CD8-positive, alpha-beta memory T cell (primary cell): ENCODE measurements around the gene CDH22. TPM values are rescaled to one million over a fixed set of nuclear protein-coding genes. Genes with fewer than 3 reads are reported as not detected.

ENCODE experiments used
- CTCF ChIA-PET: fragments of 350-600 bp; sonication (Branson Sonifier 250); formaldehyde crosslinking; loops from one replicate; lab custom pipeline; 2021; ENCODE audit warnings: antibody characterized with exemption; lab: Charles Lee
- POLR2A ChIA-PET: fragments of 350-600 bp; sonication (Branson Sonifier 250); formaldehyde crosslinking; loops from one replicate; lab custom pipeline; 2021; ENCODE audit warnings: antibody characterized with exemption; lab: Charles Lee
- DNase-seq, 5 donors: peaks; one replicate each; pipeline versions ENCODE4 v3.0.0 to v3.0.0-alpha.2; 2020 to 2022; ENCODE audit warnings: mixed read lengths in 1 of 5
- H3K27ac ChIP-seq: one replicate; pipeline ENCODE4 v1.7.0; 2013; ENCODE audit warnings: low read depth, mild to moderate bottlenecking, low read length, moderate library complexity
- H3K27me3 ChIP-seq: 2 replicates; pipeline ENCODE4 v1.7.0; 2013; ENCODE audit warnings: low read length, mild to moderate bottlenecking; ENCODE audit not compliant: insufficient read depth, poor library complexity, severe bottlenecking
- H3K36me3 ChIP-seq: 2 replicates; pipeline ENCODE4 v1.7.0; 2013; ENCODE audit warnings: mild to moderate bottlenecking, low read length, moderate library complexity; ENCODE audit not compliant: insufficient read depth
- H3K4me1 ChIP-seq: 2 replicates; pipeline ENCODE4 v1.7.0; 2013; ENCODE audit warnings: mild to moderate bottlenecking, low read length, moderate library complexity; ENCODE audit not compliant: insufficient read depth
- H3K4me3 ChIP-seq: 2 replicates; pipeline ENCODE4 v1.7.0; 2013; ENCODE audit warnings: mild to moderate bottlenecking, low read length
- H3K9me3 ChIP-seq: 2 replicates; pipeline ENCODE4 v1.7.0; 2013; ENCODE audit warnings: mild to moderate bottlenecking, low read length
- H3K27ac Mint-ChIP-seq, 8 donors: one replicate each; pipeline ENCODE4 v1.8.0; 2020 to 2021; ENCODE audit warnings: mixed read lengths in 8 of 8, mild to moderate bottlenecking in 6 of 8, inconsistent platforms in 3 of 8, moderate library complexity in 3 of 8
- H3K27me3 Mint-ChIP-seq, 2 donors: one replicate each; pipeline ENCODE4 v1.8.0; 2020 to 2021; ENCODE audit warnings: mixed read lengths in 2 of 2, mild to moderate bottlenecking in 1 of 2, moderate library complexity in 1 of 2
- H3K36me3 Mint-ChIP-seq, 3 donors: one replicate each; pipeline ENCODE4 v1.8.0; 2020 to 2021; ENCODE audit warnings: mixed read lengths in 3 of 3, inconsistent platforms in 1 of 3, mild to moderate bottlenecking in 1 of 3
- H3K4me1 Mint-ChIP-seq, 3 donors: one replicate each; pipeline ENCODE4 v1.8.0; 2020 to 2021; ENCODE audit warnings: mixed read lengths in 3 of 3, inconsistent platforms in 1 of 3, mild to moderate bottlenecking in 1 of 3
- H3K4me3 Mint-ChIP-seq, 7 donors: one replicate each; pipeline ENCODE4 v1.8.0; 2020 to 2021; ENCODE audit warnings: mixed read lengths in 7 of 7, mild to moderate bottlenecking in 6 of 7, moderate library complexity in 4 of 7, inconsistent platforms in 2 of 7
- H3K9me3 Mint-ChIP-seq, 5 donors: one replicate each; pipeline ENCODE4 v1.8.0; 2020 to 2022; ENCODE audit warnings: mixed read lengths in 5 of 5, mild to moderate bottlenecking in 3 of 5, moderate library complexity in 2 of 5, inconsistent platforms in 1 of 5
- polyA plus RNA-seq: library from polyadenylated mRNA; unstranded; fragments of 300-500 nt; fragmentation: Illumina TruSeq; gene quantifications from one replicate; pipeline ENCODE4 v1.2.3, GENCODE V29; 2021
- total RNA-seq, 2 experiments: library from RNA; stranded (reverse); gene quantifications; one replicate each; pipeline ENCODE4 v1.2.3, GENCODE V29; 2021

The CDH22 gene
- total and polyA plus RNA-seq, 3 experiments from 2014 or later, result not detected

- no peaks in the 10 kb centered on the region for H3K36me3 ChIP-seq
- H3K27me3 Mint-ChIP-seq, result peaks cover 21 to 53% of the 10 kb centered on the region in 2 donors
These were observed 75.8 kb downstream of the CDH22 start for GRCh38 chr20:46232539-46232938.

DNA sequence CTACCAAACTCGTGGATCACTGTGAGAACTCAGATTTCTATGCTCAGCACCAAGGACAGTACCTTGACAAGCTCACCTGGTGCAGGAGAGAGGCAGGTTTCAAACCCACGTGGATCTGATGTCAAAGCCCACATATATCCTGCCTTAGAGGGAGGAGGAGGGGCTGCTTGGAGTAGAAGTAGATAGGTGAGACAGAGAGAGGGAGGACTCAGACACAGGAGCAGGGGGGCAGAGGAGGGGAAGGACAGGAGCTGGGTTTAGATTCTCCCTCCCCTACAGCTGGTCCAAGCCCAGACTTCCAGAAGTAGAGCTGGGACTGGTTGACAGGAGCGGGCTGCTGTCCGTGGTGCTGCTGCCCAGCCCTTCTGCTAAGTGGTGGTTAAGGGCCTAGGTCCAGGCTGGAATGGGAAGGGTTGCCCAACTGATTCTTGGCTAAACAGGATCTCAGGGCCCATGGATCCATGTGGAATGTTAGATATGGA is 77.5 kb downstream of the CDH22 start:
- peaks cover 0 to 2% (median 0%) of the 10 kb centered on the region in 5 donors for H3K9me3 Mint-ChIP-seq
- H3K9me3 ChIP-seq, result no peaks in the 10 kb centered on the region
- no peak overlapping the region for H3K27ac ChIP-seq
- H3K27me3 ChIP-seq, result peaks cover 6% of the 10 kb centered on the region
- no peak for DNase-seq
- H3K36me3 ChIP-seq, result no peaks in the 10 kb centered on the region
- peaks cover 0 to 3% (median 0%) of the 10 kb centered on the region in 3 donors for H3K36me3 Mint-ChIP-seq
- ChIA-PET POLR2A (no interaction called here), CTCF (no interaction called here)
- no peak overlapping the region for H3K4me3 Mint-ChIP-seq
- peaks cover 29 to 63% of the 10 kb centered on the region in 2 donors for H3K27me3 Mint-ChIP-seq
- no peaks in the 10 kb centered on the region for H3K4me1 ChIP-seq
- peak overlapping the region in 1 of 8 donors; percentile 82 for H3K27ac Mint-ChIP-seq
- no peak overlapping the region for H3K4me3 ChIP-seq
- no peaks in the 10 kb centered on the region for H3K4me1 Mint-ChIP-seq

More at GRCh38 chr20:46232539-46232938, 75.8 kb downstream of the CDH22 start:
- H3K4me1 ChIP-seq, result no peaks in the 10 kb centered on the region
- Mint-ChIP-seq H3K4me3 (no peak overlapping the region), H3K9me3 (peaks cover 0 to 2% (median 0%) of the 10 kb centered on the region in 5 donors), H3K27ac (no peak overlapping the region), H3K36me3 (peaks cover 0 to 3% (median 0%) of the 10 kb centered on the region in 3 donors), H3K4me1 (no peaks in the 10 kb centered on the region)
- CTCF ChIA-PET, result no interaction called here
- no peak overlapping the region for H3K4me3 ChIP-seq
- no peak overlapping the region for H3K27ac ChIP-seq
- peaks cover 6% of the 10 kb centered on the region for H3K27me3 ChIP-seq
- POLR2A ChIA-PET, result no interaction called here
- H3K9me3 ChIP-seq, result no peaks in the 10 kb centered on the region
- no peak for DNase-seq

GRCh38 chr20:46230106-46230491 is 78.2 kb downstream of the CDH22 start:
- Mint-ChIP-seq H3K4me3 (no peak overlapping the region), H3K9me3 (peaks cover 0 to 2% (median 0%) of the 10 kb centered on the region in 5 donors), H3K4me1 (no peaks in the 10 kb centered on the region), H3K27me3 (peaks cover 36 to 63% of the 10 kb centered on the region in 2 donors), H3K36me3 (peaks cover 0 to 3% (median 0%) of the 10 kb centered on the region in 3 donors), H3K27ac (no peak overlapping the region)
- no peak for DNase-seq
- ChIA-PET CTCF (no interaction called here), POLR2A (no interaction called here)
- no peak overlapping the region for H3K27ac ChIP-seq
- peaks cover 6% of the 10 kb centered on the region for H3K27me3 ChIP-seq
- H3K4me1 ChIP-seq, result no peaks in the 10 kb centered on the region
- H3K4me3 ChIP-seq, result no peak overlapping the region
- H3K36me3 ChIP-seq, result no peaks in the 10 kb centered on the region
- no peaks in the 10 kb centered on the region for H3K9me3 ChIP-seq

- Mint-ChIP-seq H3K9me3 (peaks cover 0 to 2% (median 0%) of the 10 kb centered on the region in 5 donors), H3K36me3 (peaks cover 0 to 3% (median 0%) of the 10 kb centered on the region in 3 donors), H3K27ac (no peak overlapping the region), H3K4me1 (no peaks in the 10 kb centered on the region), H3K4me3 (no peak overlapping the region), H3K27me3 (peaks cover 37 to 68% of the 10 kb centered on the region in 2 donors)
- Histone ChIP-seq H3K4me3 (no peak overlapping the region), H3K9me3 (no peaks in the 10 kb centered on the region), H3K4me1 (no peaks in the 10 kb centered on the region), H3K36me3 (no peaks in the 10 kb centered on the region), H3K27me3 (peaks cover 6% of the 10 kb centered on the region), H3K27ac (no peak overlapping the region)
- CTCF ChIA-PET, result no interaction called here
- POLR2A ChIA-PET, result no interaction called here
- DNase-seq, result no peak
These were observed 78.7 kb downstream of the CDH22 start for GRCh38 chr20:46229478-46230105.

DNA sequence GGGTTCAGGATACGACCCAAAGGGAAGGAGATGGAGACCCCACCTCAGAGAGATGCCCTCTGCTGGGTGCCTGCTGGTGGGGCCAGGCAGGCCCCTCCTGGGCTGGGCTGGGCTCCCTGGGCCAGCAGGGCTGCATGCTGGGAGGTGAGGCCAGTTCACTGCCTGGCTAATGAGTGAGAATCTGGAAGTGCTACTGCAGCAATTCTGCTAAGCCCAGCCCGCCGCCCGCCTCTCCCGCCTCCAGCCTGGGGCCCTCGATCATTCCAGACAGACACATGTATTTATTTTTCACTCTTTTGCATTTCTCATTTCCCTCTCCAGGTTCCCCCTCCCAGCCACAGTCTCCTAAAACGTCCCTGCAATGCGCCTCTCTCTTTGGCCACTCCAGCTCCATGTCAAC is 79.6 kb downstream of the CDH22 start:
- peaks cover 0 to 3% (median 0%) of the 10 kb centered on the region in 3 donors for H3K36me3 Mint-ChIP-seq
- H3K27ac Mint-ChIP-seq, result peak overlapping the region in 1 of 8 donors; percentile 58
- H3K27me3 ChIP-seq, result peaks cover 6% of the 10 kb centered on the region
- peaks cover 40 to 71% of the 10 kb centered on the region in 2 donors for H3K27me3 Mint-ChIP-seq
- no peaks in the 10 kb centered on the region for H3K36me3 ChIP-seq
- no peak overlapping the region for H3K4me3 Mint-ChIP-seq
- no peaks in the 10 kb centered on the region for H3K4me1 Mint-ChIP-seq
- ChIA-PET POLR2A (no interaction called here), CTCF (interaction anchor here (0.7 kb wide), 1 partner anchor 53 kb away, joined by 3 read pairs; no protein-coding TSS in a partner anchor)
- peaks cover 0 to 2% (median 0%) of the 10 kb centered on the region in 5 donors for H3K9me3 Mint-ChIP-seq
- H3K9me3 ChIP-seq, result no peaks in the 10 kb centered on the region
- no peaks in the 10 kb centered on the region for H3K4me1 ChIP-seq
- DNase-seq, result no peak
- no peak overlapping the region for H3K27ac ChIP-seq
- H3K4me3 ChIP-seq, result no peak overlapping the region

DNA sequence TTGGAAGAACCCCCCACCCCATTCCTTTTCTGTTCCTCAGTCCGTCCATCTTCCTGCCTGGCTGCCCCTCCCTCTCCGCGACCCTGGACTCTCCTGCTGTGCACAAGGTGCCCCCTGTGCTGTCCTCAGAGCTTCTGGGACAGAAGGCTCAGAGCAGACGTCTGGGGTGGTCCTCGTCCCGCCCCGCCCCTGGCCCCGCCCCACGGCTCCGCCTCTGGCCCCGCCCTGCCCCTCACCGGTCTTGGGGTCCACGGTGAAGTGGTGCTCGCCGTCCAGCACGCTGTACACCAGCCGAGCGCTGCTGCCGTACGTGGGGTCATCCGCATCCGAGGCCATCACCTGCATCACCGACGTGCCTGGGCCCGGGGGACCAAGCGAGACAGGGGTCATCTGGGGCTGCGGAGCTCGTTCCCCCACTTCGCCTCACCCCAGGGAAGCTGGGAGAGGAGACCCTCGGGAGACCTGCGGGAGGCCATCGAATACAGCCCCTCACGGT is 81.0 kb downstream of the CDH22 start:
- CTCF ChIA-PET, result no interaction called here
- no peak for DNase-seq
- Mint-ChIP-seq H3K9me3 (peaks cover 0 to 2% (median 0%) of the 10 kb centered on the region in 5 donors), H3K36me3 (peaks cover 0 to 3% (median 0%) of the 10 kb centered on the region in 3 donors), H3K27ac (no peak overlapping the region), H3K4me3 (no peak overlapping the region), H3K27me3 (peaks cover 41 to 64% of the 10 kb centered on the region in 2 donors), H3K4me1 (no peaks in the 10 kb centered on the region)
- Histone ChIP-seq H3K36me3 (no peaks in the 10 kb centered on the region), H3K27ac (no peak overlapping the region), H3K4me3 (no peak overlapping the region), H3K9me3 (no peaks in the 10 kb centered on the region), H3K27me3 (peaks cover 6% of the 10 kb centered on the region), H3K4me1 (no peaks in the 10 kb centered on the region)
- POLR2A ChIA-PET, result no interaction called here

- CTCF ChIA-PET, result no interaction called here
- Mint-ChIP-seq H3K27ac (no peak overlapping the region), H3K27me3 (peaks cover 36 to 57% of the 10 kb centered on the region in 2 donors), H3K4me3 (peak overlapping the region in 1 of 7 donors; percentile 63), H3K4me1 (no peaks in the 10 kb centered on the region), H3K9me3 (peaks cover 0 to 2% (median 0%) of the 10 kb centered on the region in 5 donors), H3K36me3 (peaks cover 0 to 3% (median 0%) of the 10 kb centered on the region in 3 donors)
- H3K27me3 ChIP-seq, result peaks cover 6% of the 10 kb centered on the region
- no peaks in the 10 kb centered on the region for H3K9me3 ChIP-seq
- POLR2A ChIA-PET, result no interaction called here
- H3K27ac ChIP-seq, result no peak overlapping the region
- no peaks in the 10 kb centered on the region for H3K36me3 ChIP-seq
- H3K4me3 ChIP-seq, result no peak overlapping the region
- DNase-seq, result no peak
- no peaks in the 10 kb centered on the region for H3K4me1 ChIP-seq
These were observed 81.7 kb downstream of the CDH22 start for GRCh38 chr20:46226602-46227001.

GRCh38 chr20:46222521-46223007 is 85.7 kb downstream of the CDH22 start:
- Histone ChIP-seq H3K27me3 (no peaks in the 10 kb centered on the region), H3K9me3 (no peaks in the 10 kb centered on the region), H3K36me3 (no peaks in the 10 kb centered on the region), H3K4me1 (no peaks in the 10 kb centered on the region), H3K4me3 (no peak overlapping the region), H3K27ac (no peak overlapping the region)
- no peak for DNase-seq
- no peaks in the 10 kb centered on the region for H3K4me1 Mint-ChIP-seq
- no peaks in the 10 kb centered on the region for H3K9me3 Mint-ChIP-seq
- H3K27ac Mint-ChIP-seq, result no peak overlapping the region
- no peak overlapping the region for H3K4me3 Mint-ChIP-seq
- CTCF ChIA-PET, result no interaction called here
- H3K27me3 Mint-ChIP-seq, result peaks cover 26 to 36% of the 10 kb centered on the region in 2 donors
- no peaks in the 10 kb centered on the region for H3K36me3 Mint-ChIP-seq
- POLR2A ChIA-PET, result no interaction called here
